ENCODE measurements around the gene GALNT13. TPM values are rescaled to one million over a fixed set of nuclear protein-coding genes. Genes with fewer than 3 reads are reported as not detected.

Gene GALNT13
- total RNA-seq, 1 donor from 2014 or later = 9.4 TPM

- DNase-seq (ENCODE audit: low spot score) = no peak
Measured at GRCh38 chr2:154125891-154126290, 254.2 kb downstream of the GALNT13 start.

GRCh38 chr2:154130821-154131220, 259.1 kb downstream of the GALNT13 start:
- DNase-seq (ENCODE audit: low spot score) = no peak

- no peak for DNase-seq (ENCODE audit: low spot score)
Measured at GRCh38 chr2:154132827-154133226, 261.1 kb downstream of the GALNT13 start.

- peak; percentile 5 for DNase-seq (ENCODE audit: low spot score)
Measured at GRCh38 chr2:154133823-154134222, 262.1 kb downstream of the GALNT13 start.

- DNase-seq (ENCODE audit: low spot score) = no peak
Measured at GRCh38 chr2:154140249-154141025, 268.7 kb downstream of the GALNT13 start.

- no peak for DNase-seq (ENCODE audit: low spot score)
Measured at GRCh38 chr2:154142480-154142879, 270.8 kb downstream of the GALNT13 start.

- DNase-seq (ENCODE audit: low spot score) = no peak
Measured at GRCh38 chr2:154143105-154143504, 271.4 kb downstream of the GALNT13 start.

- no peak for DNase-seq (ENCODE audit: low spot score)
Measured at GRCh38 chr2:154158101-154158500, 286.4 kb downstream of the GALNT13 start.

GRCh38 chr2:154161286-154161685, 289.6 kb downstream of the GALNT13 start:
- DNase-seq (ENCODE audit: low spot score) = no peak

GRCh38 chr2:154170400-154170799, 298.7 kb downstream of the GALNT13 start:
- DNase-seq (ENCODE audit: low spot score) = no peak

GRCh38 chr2:154173164-154173563, 301.4 kb downstream of the GALNT13 start:
- no peak for DNase-seq (ENCODE audit: low spot score)

- DNase-seq (ENCODE audit: low spot score) = no peak
Measured at GRCh38 chr2:154173919-154174318, 302.2 kb downstream of the GALNT13 start.

- no peak for DNase-seq (ENCODE audit: low spot score)
Measured at GRCh38 chr2:154182008-154182407, 310.3 kb downstream of the GALNT13 start.

GRCh38 chr2:154187948-154188347, 316.2 kb downstream of the GALNT13 start:
- DNase-seq (ENCODE audit: low spot score) = no peak

GRCh38 chr2:154189953-154190352, 318.2 kb downstream of the GALNT13 start:
- DNase-seq (ENCODE audit: low spot score) = no peak

- no peak for DNase-seq (ENCODE audit: low spot score)
Measured at GRCh38 chr2:154193246-154193645, 321.5 kb downstream of the GALNT13 start.

GRCh38 chr2:154194909-154195643, 323.4 kb downstream of the GALNT13 start:
- no peak for DNase-seq (ENCODE audit: low spot score)

GRCh38 chr2:154195644-154196195, 324.0 kb downstream of the GALNT13 start:
- DNase-seq (ENCODE audit: low spot score) = no peak

GRCh38 chr2:154198866-154199265, 327.1 kb downstream of the GALNT13 start:
- DNase-seq (ENCODE audit: low spot score) = no peak

GRCh38 chr2:154203206-154203605, 331.5 kb downstream of the GALNT13 start:
- DNase-seq (ENCODE audit: low spot score) = no peak

GRCh38 chr2:154203902-154204301, 332.2 kb downstream of the GALNT13 start:
- no peak for DNase-seq (ENCODE audit: low spot score)

GRCh38 chr2:154207288-154208047, 335.7 kb downstream of the GALNT13 start:
- DNase-seq (ENCODE audit: low spot score) = no peak

Measured in umbilical cord (tissue), 2 donors.